ENCODE results near the gene PSMD4. TPM values are rescaled to one million over a fixed set of nuclear protein-coding genes. Genes with fewer than 3 reads are reported as not detected.
"Not testable (repeated sequence)": the region's sequence is repeated elsewhere in the genome, so short reads cannot be mapped to it uniquely, and the experiment has no call there.

PSMD4 gene
- total RNA-seq, 1 donor from 2014 or later: 123 TPM

DNA sequence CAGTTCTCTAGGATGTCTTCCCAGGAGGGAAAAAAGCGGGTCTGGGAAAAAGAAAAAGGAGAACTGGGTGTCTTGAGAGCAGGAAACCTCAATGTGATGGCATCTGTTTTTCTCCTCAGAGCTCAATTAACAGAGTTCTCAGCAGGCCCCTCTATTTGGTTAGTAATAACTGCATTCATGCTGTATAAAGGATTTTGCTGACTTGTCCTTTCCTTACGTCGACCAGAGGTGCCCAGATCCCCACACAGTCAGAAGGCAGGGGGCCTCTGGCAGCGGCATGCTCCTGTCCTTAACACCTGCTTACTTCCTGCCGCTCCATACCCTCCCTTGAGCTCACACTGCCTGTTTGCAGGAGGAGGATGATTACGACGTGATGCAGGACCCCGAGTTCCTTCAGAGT is 12.3 kb downstream of the PSMD4 start:
- Histone ChIP-seq H3K36me3 (no peaks in the 10 kb centered on the region), H3K4me3 (no peak overlapping the region), H3K79me2 (ENCODE audit: low read depth) (peaks cover 10% of the 10 kb centered on the region), H3K27me3 (no peaks in the 10 kb centered on the region), H3K27ac (no peak overlapping the region), H2AFZ (replicated peaks) (no peak overlapping the region), H3K4me1 (no peaks in the 10 kb centered on the region), H3F3A (ENCODE audit: low read depth) (no peaks in the 10 kb centered on the region), H3K9ac (no peak overlapping the region), H3K4me2 (no peak overlapping the region), H4K20me1 (ENCODE audit: low read depth) (peaks cover 7% of the 10 kb centered on the region), H3K9me3 (ENCODE audit: low read depth) (no peaks in the 10 kb centered on the region)
- H3K9me3 Mint-ChIP-seq: no peaks in the 10 kb centered on the region
- H3K4me1 Mint-ChIP-seq: no peaks in the 10 kb centered on the region
- no peak for TF ChIP-seq EZH2 (IDR thresholded peaks at IDR 0.05)
- TF ChIP-seq EZH2phosphoT487 (IDR thresholded peaks at IDR 0.05): no peak
- TF ChIP-seq, protein P1, sequence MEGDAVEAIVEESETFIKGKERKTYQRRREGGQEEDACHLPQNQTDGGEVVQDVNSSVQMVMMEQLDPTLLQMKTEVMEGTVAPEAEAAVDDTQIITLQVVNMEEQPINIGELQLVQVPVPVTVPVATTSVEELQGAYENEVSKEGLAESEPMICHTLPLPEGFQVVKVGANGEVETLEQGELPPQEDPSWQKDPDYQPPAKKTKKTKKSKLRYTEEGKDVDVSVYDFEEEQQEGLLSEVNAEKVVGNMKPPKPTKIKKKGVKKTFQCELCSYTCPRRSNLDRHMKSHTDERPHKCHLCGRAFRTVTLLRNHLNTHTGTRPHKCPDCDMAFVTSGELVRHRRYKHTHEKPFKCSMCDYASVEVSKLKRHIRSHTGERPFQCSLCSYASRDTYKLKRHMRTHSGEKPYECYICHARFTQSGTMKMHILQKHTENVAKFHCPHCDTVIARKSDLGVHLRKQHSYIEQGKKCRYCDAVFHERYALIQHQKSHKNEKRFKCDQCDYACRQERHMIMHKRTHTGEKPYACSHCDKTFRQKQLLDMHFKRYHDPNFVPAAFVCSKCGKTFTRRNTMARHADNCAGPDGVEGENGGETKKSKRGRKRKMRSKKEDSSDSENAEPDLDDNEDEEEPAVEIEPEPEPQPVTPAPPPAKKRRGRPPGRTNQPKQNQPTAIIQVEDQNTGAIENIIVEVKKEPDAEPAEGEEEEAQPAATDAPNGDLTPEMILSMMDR (IDR thresholded peaks at IDR 0.05): no peak
- H3K27me3 Mint-ChIP-seq (ENCODE audit: insufficient read depth, low read depth): peaks cover 6% of the 10 kb centered on the region
- no peak for DNase-seq (ENCODE audit: low spot score)
- H3K4me3 Mint-ChIP-seq: no peak overlapping the region
- no peak overlapping the region for H3K27ac Mint-ChIP-seq
- H3K36me3 Mint-ChIP-seq: peaks cover 31% of the 10 kb centered on the region

DNA sequence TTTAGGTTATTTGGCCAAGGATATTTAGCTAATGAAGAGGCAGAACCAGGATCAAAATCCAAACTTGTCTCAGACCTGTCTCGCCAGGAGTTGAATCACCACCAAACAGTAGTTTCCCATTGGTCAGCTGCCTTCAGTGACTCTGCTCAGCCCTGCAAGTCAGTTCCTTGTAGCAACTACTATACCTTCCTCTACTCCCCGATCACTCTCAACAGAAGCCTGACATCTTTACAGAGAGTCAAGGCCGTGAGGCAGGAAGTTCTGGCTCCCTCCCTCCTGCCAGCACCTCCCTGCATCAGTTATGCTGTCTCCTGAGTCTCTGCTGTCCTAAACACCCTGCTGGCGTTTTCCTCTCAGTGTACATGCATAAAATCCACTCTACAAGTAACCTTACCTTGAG is 13.2 kb downstream of the PSMD4 start:
- H3K27ac Mint-ChIP-seq: no peak overlapping the region
- no peaks in the 10 kb centered on the region for H3K4me1 ChIP-seq
- H3K27me3 ChIP-seq: no peaks in the 10 kb centered on the region
- no peak overlapping the region for H3K27ac ChIP-seq
- no peaks in the 10 kb centered on the region for H3K9me3 Mint-ChIP-seq
- TF ChIP-seq EZH2 (IDR thresholded peaks at IDR 0.05) (no peak), EZH2phosphoT487 (IDR thresholded peaks at IDR 0.05) (no peak)
- TF ChIP-seq, protein P1 (IDR thresholded peaks at IDR 0.05): no peak
- no peaks in the 10 kb centered on the region for H3K4me1 Mint-ChIP-seq
- H3K9me3 ChIP-seq (ENCODE audit: low read depth): no peaks in the 10 kb centered on the region
- DNase-seq (ENCODE audit: low spot score): no peak
- peaks cover 6% of the 10 kb centered on the region for H3K27me3 Mint-ChIP-seq (ENCODE audit: insufficient read depth, low read depth)
- H3F3A ChIP-seq (ENCODE audit: low read depth): no peaks in the 10 kb centered on the region
- peaks cover 32% of the 10 kb centered on the region for H3K36me3 Mint-ChIP-seq
- H4K20me1 ChIP-seq (ENCODE audit: low read depth): peaks cover 1% of the 10 kb centered on the region
- no peak overlapping the region for H3K4me2 ChIP-seq
- H3K36me3 ChIP-seq: no peaks in the 10 kb centered on the region
- H3K4me3 ChIP-seq: no peak overlapping the region
- H2AFZ ChIP-seq (replicated peaks): no peak overlapping the region
- peaks cover under 1% of the 10 kb centered on the region for H3K79me2 ChIP-seq (ENCODE audit: low read depth)
- H3K4me3 Mint-ChIP-seq: no peak overlapping the region
- no peak overlapping the region for H3K9ac ChIP-seq

DNA sequence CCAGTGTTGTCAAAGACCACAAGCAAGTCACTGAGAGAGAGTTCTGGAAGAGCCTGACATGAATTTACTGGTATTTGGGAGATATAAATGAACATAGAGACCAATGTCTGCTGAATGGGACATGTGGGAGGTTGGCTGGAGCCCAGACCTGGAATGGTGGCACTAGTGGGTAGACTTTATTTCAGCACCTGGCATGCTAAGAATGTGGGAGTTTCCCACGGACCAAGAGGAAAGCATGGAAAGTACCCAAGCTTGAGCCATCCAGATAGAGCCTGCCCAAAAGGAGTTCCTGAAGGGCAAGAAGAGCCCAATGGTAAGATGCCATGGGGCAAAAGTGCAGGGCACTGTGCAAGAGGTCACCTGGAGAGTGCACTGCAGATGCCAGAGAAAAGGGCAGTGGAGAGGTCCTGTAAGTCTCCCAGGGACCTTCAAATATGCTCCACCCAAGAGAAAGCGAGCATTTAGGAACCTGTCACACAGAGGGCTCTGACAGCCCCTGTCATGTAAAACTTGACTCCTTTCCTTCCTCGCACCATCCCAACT is 19.5 kb downstream of the PSMD4 start:
- no peak overlapping the region for H3K27ac ChIP-seq
- no peaks in the 10 kb centered on the region for H3K9me3 ChIP-seq (ENCODE audit: low read depth)
- no peaks in the 10 kb centered on the region for H3K79me2 ChIP-seq (ENCODE audit: low read depth)
- TF ChIP-seq EZH2 (IDR thresholded peaks at IDR 0.05): no peak
- TF ChIP-seq, protein P1 (IDR thresholded peaks at IDR 0.05): no peak
- no peak for TF ChIP-seq EZH2phosphoT487 (IDR thresholded peaks at IDR 0.05)
- no peaks in the 10 kb centered on the region for H3K36me3 ChIP-seq
- no peaks in the 10 kb centered on the region for H4K20me1 ChIP-seq (ENCODE audit: low read depth)
- H3K27me3 ChIP-seq: no peaks in the 10 kb centered on the region
- Mint-ChIP-seq H3K4me3 (no peak overlapping the region), H3K27ac (peak overlapping the region; percentile 20), H3K9me3 (no peaks in the 10 kb centered on the region), H3K36me3 (peaks cover 7% of the 10 kb centered on the region), H3K27me3 (ENCODE audit: insufficient read depth, low read depth) (peaks cover 8% of the 10 kb centered on the region), H3K4me1 (no peaks in the 10 kb centered on the region)
- no peak for DNase-seq (ENCODE audit: low spot score)
- no peak overlapping the region for H3K9ac ChIP-seq
- no peak overlapping the region for H3K4me3 ChIP-seq
- H3K4me2 ChIP-seq: no peak overlapping the region
- no peaks in the 10 kb centered on the region for H3K4me1 ChIP-seq
- no peaks in the 10 kb centered on the region for H3F3A ChIP-seq (ENCODE audit: low read depth)
- no peak overlapping the region for H2AFZ ChIP-seq (replicated peaks)

DNA sequence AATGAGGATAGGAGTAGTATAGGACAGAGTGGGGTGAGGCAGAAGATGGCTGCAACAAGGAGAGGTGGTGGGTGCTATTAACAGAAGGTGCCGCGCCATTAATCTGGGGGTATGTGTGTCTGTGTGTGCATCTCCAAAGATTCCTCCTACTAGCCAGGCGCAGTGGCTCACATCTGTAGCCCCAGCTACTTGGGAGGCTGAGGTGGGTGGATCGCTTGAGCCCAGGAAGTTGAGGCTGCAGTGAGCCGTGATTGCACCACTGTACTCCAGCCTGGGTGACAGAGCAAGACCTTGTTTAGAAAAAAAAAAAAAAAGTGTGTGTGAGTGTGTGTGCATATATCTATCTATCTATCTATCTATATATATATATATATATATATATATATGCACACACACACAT is 20.8 kb downstream of the PSMD4 start:
- not testable (repeated sequence) for H3K4me2 ChIP-seq; H3F3A ChIP-seq (ENCODE audit: low read depth); H2AFZ ChIP-seq (replicated peaks); H3K36me3 ChIP-seq; DNase-seq (ENCODE audit: low spot score); H3K9ac ChIP-seq; H3K27me3 Mint-ChIP-seq (ENCODE audit: insufficient read depth, low read depth); H3K9me3 ChIP-seq (ENCODE audit: low read depth); H3K9me3 Mint-ChIP-seq; H3K4me1 ChIP-seq; H3K4me1 Mint-ChIP-seq; H3K27ac ChIP-seq; H3K27me3 ChIP-seq; H3K4me3 ChIP-seq; H3K79me2 ChIP-seq (ENCODE audit: low read depth); H4K20me1 ChIP-seq (ENCODE audit: low read depth); H3K36me3 Mint-ChIP-seq; H3K4me3 Mint-ChIP-seq; H3K27ac Mint-ChIP-seq

All from neural progenitor cell (in vitro differentiated cells).